Stimulated activated naive CD4-positive, alpha-beta T cell (primary cell): ENCODE measurements around the gene ATP9B.

Experiments
- DNase-seq, 6 experiments: peaks; one replicate each; lab custom pipeline; 2025; lab: John Stamatoyannopoulos, UW

Gene ATP9B

GRCh38 chr18:79199691-79200374 lies 130.6 kb downstream of the ATP9B start:
- no peak for DNase-seq

- DNase-seq, result peak in 3 of 6 experiments; percentile 5 to 46 (median 7)
These were observed 131.5 kb downstream of the ATP9B start for GRCh38 chr18:79200546-79201268.

GRCh38 chr18:79203017-79203605 lies 133.9 kb downstream of the ATP9B start:
- DNase-seq, result no peak

GRCh38 chr18:79204889-79205807 lies 136.0 kb downstream of the ATP9B start:
- no peak for DNase-seq

GRCh38 chr18:79206444-79206843 lies 137.2 kb downstream of the ATP9B start:
- DNase-seq, result no peak

- no peak for DNase-seq
These were observed 139.7 kb downstream of the ATP9B start for GRCh38 chr18:79208906-79209305.

GRCh38 chr18:79210002-79210910 lies 141.1 kb downstream of the ATP9B start:
- no peak for DNase-seq

- DNase-seq, result no peak
These were observed 142.7 kb downstream of the ATP9B start for GRCh38 chr18:79211844-79212243.

GRCh38 chr18:79214056-79214455 lies 144.9 kb downstream of the ATP9B start:
- no peak for DNase-seq

GRCh38 chr18:79216176-79216575 lies 147.0 kb downstream of the ATP9B start:
- DNase-seq, result no peak

GRCh38 chr18:79217979-79218604 lies 148.9 kb downstream of the ATP9B start:
- DNase-seq, result no peak

GRCh38 chr18:79218605-79219190 lies 149.5 kb downstream of the ATP9B start:
- DNase-seq, result no peak

GRCh38 chr18:79221136-79221535 lies 151.9 kb downstream of the ATP9B start:
- DNase-seq, result no peak

- no peak for DNase-seq
These were observed 153.6 kb downstream of the ATP9B start for GRCh38 chr18:79222790-79223189.

GRCh38 chr18:79223431-79223830 lies 154.2 kb downstream of the ATP9B start:
- DNase-seq, result no peak

- no peak for DNase-seq
These were observed 155.2 kb downstream of the ATP9B start for GRCh38 chr18:79224381-79224780.

GRCh38 chr18:79227621-79228020 lies 158.4 kb downstream of the ATP9B start:
- no peak for DNase-seq

- no peak for DNase-seq
These were observed 160.2 kb downstream of the ATP9B start for GRCh38 chr18:79229431-79229830.

GRCh38 chr18:79234438-79234837 lies 165.2 kb downstream of the ATP9B start:
- no peak for DNase-seq

GRCh38 chr18:79239631-79240030 lies 170.4 kb downstream of the ATP9B start:
- no peak for DNase-seq
